Osteoblast (primary cell): ENCODE data around the gene IL4R. TPM values are rescaled to one million over a fixed set of nuclear protein-coding genes. Genes with fewer than 3 reads are reported as not detected.

Source experiments
- DNase-seq: peaks from one replicate; pipeline ENCODE4 v3.0.0; 2011; ENCODE audit warnings: low spot score, mixed read lengths; ENCODE audit not compliant: insufficient read length; ENCODE audit errors: missing footprints
- H2AFZ ChIP-seq: 2 replicates; pipeline ENCODE4 v1.6.0; 2011; ENCODE audit warnings: mild to moderate bottlenecking, low read length
- H3K27ac ChIP-seq: 2 replicates; pipeline ENCODE4 v1.5.1; 2011; ENCODE audit warnings: mild to moderate bottlenecking, low read depth, low read length, moderate library complexity
- H3K27me3 ChIP-seq: 2 replicates; pipeline ENCODE4 v1.6.0; 2012; ENCODE audit warnings: mild to moderate bottlenecking, control low read depth, inconsistent platforms, low read length, moderate library complexity; ENCODE audit not compliant: insufficient read depth
- H3K36me3 ChIP-seq: 2 replicates; pipeline ENCODE4 v1.5.1; 2011; ENCODE audit warnings: mild to moderate bottlenecking, low read length, control low read depth, moderate library complexity; ENCODE audit not compliant: insufficient read depth
- H3K4me1 ChIP-seq: 2 replicates; pipeline ENCODE4 v1.5.1; 2011; ENCODE audit warnings: mild to moderate bottlenecking, low read length, control low read depth, moderate library complexity; ENCODE audit not compliant: insufficient read depth
- H3K4me2 ChIP-seq: 2 replicates; pipeline ENCODE4 v1.6.0; 2011; ENCODE audit warnings: mild to moderate bottlenecking, low read length; ENCODE audit not compliant: insufficient read depth
- H3K4me3 ChIP-seq: fragments of 200-600 bp; sonication (generic); 3 replicates; pipeline ENCODE4 v1.5.1; 2012; ENCODE audit warnings: mild to moderate bottlenecking, low read length, inconsistent platforms; ENCODE audit not compliant: insufficient read depth
- H3K79me2 ChIP-seq: 2 replicates; pipeline ENCODE4 v1.6.0; 2012; ENCODE audit warnings: mild to moderate bottlenecking, low read length, control low read depth, inconsistent platforms; ENCODE audit not compliant: insufficient read depth
- H3K9me3 ChIP-seq: 2 replicates; pipeline ENCODE4 v1.5.1; 2011; ENCODE audit warnings: low read depth, low read length, control low read depth
- H4K20me1 ChIP-seq: 2 replicates; pipeline ENCODE4 v1.6.0; 2012; ENCODE audit warnings: mild to moderate bottlenecking, low read length, control low read depth; ENCODE audit not compliant: insufficient read depth
- total RNA-seq: library from RNA; depleted of rRNA; stranded (reverse); fragments of >200 nt; gene quantifications from 2 replicates; pipeline ENCODE4 v1.2.3, GENCODE V29; 2012
- TF ChIP-seq, protein P1 (sequence below): IDR thresholded peaks from 2 replicates; pipeline ENCODE4 v1.5.1; 2011; ENCODE audit warnings: mild to moderate bottlenecking, low read depth, low read length, moderate library complexity; ENCODE audit errors: extremely low read depth

Gene IL4R
- total RNA-seq, 1 donor, result 32.9 TPM

GRCh38 chr16:27383556-27384243, 69.9 kb downstream of the IL4R start:
- Histone ChIP-seq H3K27ac (no peak overlapping the region), H3K27me3 (no peaks in the 10 kb centered on the region), H3K4me3 (no peak overlapping the region), H3K4me1 (no peaks in the 10 kb centered on the region), H3K4me2 (no peak overlapping the region), H3K36me3 (no peaks in the 10 kb centered on the region), H4K20me1 (no peaks in the 10 kb centered on the region), H2AFZ (no peak overlapping the region), H3K9me3 (peaks cover 5% of the 10 kb centered on the region), H3K79me2 (no peaks in the 10 kb centered on the region)
- TF ChIP-seq, protein P1, sequence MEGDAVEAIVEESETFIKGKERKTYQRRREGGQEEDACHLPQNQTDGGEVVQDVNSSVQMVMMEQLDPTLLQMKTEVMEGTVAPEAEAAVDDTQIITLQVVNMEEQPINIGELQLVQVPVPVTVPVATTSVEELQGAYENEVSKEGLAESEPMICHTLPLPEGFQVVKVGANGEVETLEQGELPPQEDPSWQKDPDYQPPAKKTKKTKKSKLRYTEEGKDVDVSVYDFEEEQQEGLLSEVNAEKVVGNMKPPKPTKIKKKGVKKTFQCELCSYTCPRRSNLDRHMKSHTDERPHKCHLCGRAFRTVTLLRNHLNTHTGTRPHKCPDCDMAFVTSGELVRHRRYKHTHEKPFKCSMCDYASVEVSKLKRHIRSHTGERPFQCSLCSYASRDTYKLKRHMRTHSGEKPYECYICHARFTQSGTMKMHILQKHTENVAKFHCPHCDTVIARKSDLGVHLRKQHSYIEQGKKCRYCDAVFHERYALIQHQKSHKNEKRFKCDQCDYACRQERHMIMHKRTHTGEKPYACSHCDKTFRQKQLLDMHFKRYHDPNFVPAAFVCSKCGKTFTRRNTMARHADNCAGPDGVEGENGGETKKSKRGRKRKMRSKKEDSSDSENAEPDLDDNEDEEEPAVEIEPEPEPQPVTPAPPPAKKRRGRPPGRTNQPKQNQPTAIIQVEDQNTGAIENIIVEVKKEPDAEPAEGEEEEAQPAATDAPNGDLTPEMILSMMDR, result no peak
- no peak for DNase-seq

- H3K4me1 ChIP-seq, result no peaks in the 10 kb centered on the region
- H3K4me2 ChIP-seq, result no peak overlapping the region
- no peak overlapping the region for H2AFZ ChIP-seq
- no peaks in the 10 kb centered on the region for H3K36me3 ChIP-seq
- no peak overlapping the region for H3K4me3 ChIP-seq
- H3K79me2 ChIP-seq, result no peaks in the 10 kb centered on the region
- no peak for DNase-seq
- TF ChIP-seq, protein P1, result no peak
- H4K20me1 ChIP-seq, result no peaks in the 10 kb centered on the region
- no peaks in the 10 kb centered on the region for H3K27me3 ChIP-seq
- H3K9me3 ChIP-seq, result peaks cover 5% of the 10 kb centered on the region
- no peak overlapping the region for H3K27ac ChIP-seq
These were observed 70.7 kb downstream of the IL4R start for GRCh38 chr16:27384425-27384824.

GRCh38 chr16:27385398-27385797, 71.6 kb downstream of the IL4R start:
- DNase-seq, result no peak
- H3K4me2 ChIP-seq, result no peak overlapping the region
- no peaks in the 10 kb centered on the region for H3K79me2 ChIP-seq
- no peak overlapping the region for H2AFZ ChIP-seq
- TF ChIP-seq, protein P1, result no peak
- no peaks in the 10 kb centered on the region for H4K20me1 ChIP-seq
- H3K36me3 ChIP-seq, result no peaks in the 10 kb centered on the region
- no peaks in the 10 kb centered on the region for H3K4me1 ChIP-seq
- no peak overlapping the region for H3K27ac ChIP-seq
- H3K9me3 ChIP-seq, result peaks cover 5% of the 10 kb centered on the region
- H3K4me3 ChIP-seq, result no peak overlapping the region
- no peaks in the 10 kb centered on the region for H3K27me3 ChIP-seq

GRCh38 chr16:27386674-27387073, 72.9 kb downstream of the IL4R start:
- Histone ChIP-seq H3K4me3 (no peak overlapping the region), H4K20me1 (no peaks in the 10 kb centered on the region), H3K9me3 (peaks cover 5% of the 10 kb centered on the region), H3K4me2 (no peak overlapping the region), H2AFZ (no peak overlapping the region), H3K4me1 (no peaks in the 10 kb centered on the region), H3K36me3 (no peaks in the 10 kb centered on the region), H3K27ac (no peak overlapping the region), H3K79me2 (no peaks in the 10 kb centered on the region), H3K27me3 (no peaks in the 10 kb centered on the region)
- TF ChIP-seq, protein P1, result no peak
- DNase-seq, result no peak
